Naive thymus-derived CD4-positive, alpha-beta T cell (primary cell): ENCODE measurements around the gene WDR20. TPM values are rescaled to one million over a fixed set of nuclear protein-coding genes. Genes with fewer than 3 reads are reported as not detected.
"Not testable (repeated sequence)": the region's sequence is repeated elsewhere in the genome, so short reads cannot be mapped to it uniquely, and the experiment has no call there.

Source experiments
- ATAC-seq: fragments of 150-1000 bp; cut with Tn5 transposase; 2 replicates; pipeline ENCODE4 v1.10.0; 2021; ENCODE audit warnings: mild to moderate bottlenecking, moderate library complexity
- CTCF ChIA-PET: fragments of 350-600 bp; sonication (Branson Sonifier 250); formaldehyde crosslinking; loops from one replicate; lab custom pipeline; 2021; ENCODE audit warnings: antibody characterized with exemption; lab: Charles Lee
- POLR2A ChIA-PET: fragments of 350-600 bp; sonication (Branson Sonifier 250); formaldehyde crosslinking; loops from one replicate; lab custom pipeline; 2021; ENCODE audit warnings: antibody characterized with exemption, inconsistent platforms; lab: Charles Lee
- DNase-seq, 9 donors: peaks; one replicate each; pipeline versions ENCODE4 v3.0.0 to v3.0.0-alpha.2; 2020 to 2022; ENCODE audit warnings: mixed read lengths in 1 of 9
- H3K27ac ChIP-seq: one replicate; pipeline ENCODE4 v1.7.0; 2013; ENCODE audit warnings: mild to moderate bottlenecking, low read depth, low read length, moderate library complexity
- H3K27me3 ChIP-seq, 2 donors: one replicate each; pipeline ENCODE4 v1.7.0; 2013; ENCODE audit warnings: low read length in 2 of 2, mild to moderate bottlenecking in 2 of 2, moderate library complexity in 2 of 2; ENCODE audit not compliant: control insufficient read depth in 2 of 2, insufficient read depth in 2 of 2
- H3K36me3 ChIP-seq, 3 experiments: 1 replicate in 2 of 3; 2 replicates in 1 of 3; pipeline ENCODE4 v1.7.0; 2013; ENCODE audit warnings: low read length in 3 of 3, mild to moderate bottlenecking in 3 of 3, moderate library complexity in 1 of 3; ENCODE audit not compliant: insufficient read depth in 3 of 3, control insufficient read depth in 2 of 3
- H3K4me1 ChIP-seq, 2 donors: one replicate each; pipeline ENCODE4 v1.7.0; 2013; ENCODE audit warnings: low read length in 2 of 2, mild to moderate bottlenecking in 2 of 2, moderate library complexity in 1 of 2; ENCODE audit not compliant: control insufficient read depth in 2 of 2, insufficient read depth in 2 of 2
- H3K4me3 ChIP-seq: 2 replicates; pipeline ENCODE4 v1.7.0; 2013; ENCODE audit warnings: mild to moderate bottlenecking, low read length
- H3K9me3 ChIP-seq, 3 experiments: 1 replicate in 2 of 3; 2 replicates in 1 of 3; pipeline ENCODE4 v1.7.0; 2013; ENCODE audit warnings: low read length in 3 of 3; ENCODE audit not compliant: control insufficient read depth in 2 of 3
- H3K27ac Mint-ChIP-seq, 9 donors: one replicate each; pipeline ENCODE4 v1.8.0; 2020 to 2022; ENCODE audit warnings: mixed read lengths in 9 of 9, mild to moderate bottlenecking in 8 of 9, moderate library complexity in 5 of 9, inconsistent platforms in 2 of 9
- H3K27me3 Mint-ChIP-seq, 5 donors: one replicate each; pipeline ENCODE4 v1.8.0; 2021 to 2022; ENCODE audit warnings: mixed read lengths in 5 of 5, mild to moderate bottlenecking in 1 of 5
- H3K36me3 Mint-ChIP-seq, 5 donors: one replicate each; pipeline ENCODE4 v1.8.0; 2020 to 2022; ENCODE audit warnings: mixed read lengths in 5 of 5, mild to moderate bottlenecking in 3 of 5, inconsistent platforms in 1 of 5
- H3K4me1 Mint-ChIP-seq, 7 donors: one replicate each; pipeline ENCODE4 v1.8.0; 2020 to 2022; ENCODE audit warnings: mixed read lengths in 7 of 7, mild to moderate bottlenecking in 3 of 7, inconsistent platforms in 1 of 7
- H3K4me3 Mint-ChIP-seq, 10 donors: one replicate each; pipeline ENCODE4 v1.8.0; 2020 to 2022; ENCODE audit warnings: mild to moderate bottlenecking in 10 of 10, mixed read lengths in 10 of 10, moderate library complexity in 6 of 10, inconsistent platforms in 2 of 10
- H3K9me3 Mint-ChIP-seq, 11 donors: one replicate each; pipeline ENCODE4 v1.8.0; 2020 to 2022; ENCODE audit warnings: mixed read lengths in 11 of 11, mild to moderate bottlenecking in 4 of 11, inconsistent platforms in 1 of 11, moderate library complexity in 1 of 11
- intact Hi-C, 2 donors: fragments of 100-400 bp; cut with micrococcal nuclease; formaldehyde crosslinking; loops; one replicate each; pipeline ENCODE4 v1.15.1; 2023
- polyA plus RNA-seq, 2 donors: library from polyadenylated mRNA; unstranded; fragments of 300-500 nt; fragmentation: Illumina TruSeq; gene quantifications; one replicate each; pipeline ENCODE4 v1.2.3, GENCODE V29; 2021
- total RNA-seq, 6 experiments: library from RNA in 5 of 6; stranded (reverse) in 5 of 6; gene quantifications; 1 replicate in 5 of 6; 2 replicates in 1 of 6; pipeline ENCODE4 v1.2.3 and lab custom pipeline; 2021 to 2026

Gene WDR20
- total and polyA plus RNA-seq, 7 experiments from 2014 or later: 9.1 to 67.8 (median 36.1) TPM

DNA sequence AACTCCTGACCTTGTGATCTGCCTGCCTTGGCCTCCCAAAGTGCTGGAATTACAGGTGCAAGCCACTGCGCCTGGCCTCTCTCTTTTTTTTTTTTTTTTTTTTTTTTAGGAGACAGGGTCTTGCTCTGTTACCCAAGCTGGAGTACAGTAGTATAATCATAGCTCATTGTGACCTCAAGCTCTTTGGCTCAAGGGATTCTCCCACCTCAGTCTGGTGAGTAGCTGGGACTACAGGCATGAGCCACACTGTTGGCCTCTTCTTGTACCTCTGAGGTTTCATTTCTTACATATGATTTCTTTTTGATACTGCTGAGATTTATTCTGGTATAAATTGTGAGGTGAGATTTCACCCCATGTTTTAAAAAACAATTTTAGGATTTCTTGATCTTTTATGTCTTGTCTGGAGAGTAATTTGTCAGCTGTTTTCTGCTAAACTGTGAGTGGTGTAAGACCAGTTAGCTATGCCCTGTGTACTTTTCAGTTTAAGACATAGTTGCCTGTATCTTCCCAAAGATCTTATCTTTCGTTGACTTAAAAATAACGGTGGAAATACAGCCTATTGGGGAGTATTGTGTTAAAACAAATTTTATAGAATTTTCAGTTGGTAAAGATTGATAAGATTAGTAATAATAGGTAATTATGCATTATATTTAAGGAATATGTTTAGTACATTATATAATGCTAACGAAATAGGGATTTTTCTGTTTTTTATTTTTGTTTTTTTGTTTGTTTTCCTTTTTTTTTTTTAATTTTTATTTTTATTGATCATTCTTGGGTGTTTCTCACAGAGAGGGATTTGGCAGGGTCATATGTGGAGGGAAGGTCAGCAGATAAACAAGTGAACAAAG lies 31.7 kb downstream of the WDR20 start:
- ATAC-seq: no peak
- no peak overlapping the region for H3K4me3 Mint-ChIP-seq
- H3K9me3 Mint-ChIP-seq: peaks cover 0 to 1% (median 0%) of the 10 kb centered on the region in 11 donors

DNA sequence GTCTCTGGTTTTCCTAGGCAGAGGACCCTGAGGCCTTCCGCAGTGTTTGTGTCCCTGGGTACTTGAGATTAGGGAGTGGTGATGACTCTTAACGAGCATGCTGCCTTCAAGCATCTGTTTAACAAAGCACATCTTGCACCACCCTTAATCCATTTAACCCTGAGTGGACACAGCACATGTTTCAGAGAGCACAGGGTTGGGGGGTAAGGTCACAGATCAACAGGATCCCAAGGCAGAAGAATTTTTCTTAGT lies 32.2 kb downstream of the WDR20 start:
- H3K4me1 ChIP-seq, H3K36me3 ChIP-seq, CTCF ChIA-PET, H3K9me3 ChIP-seq, intact Hi-C loops, H3K27me3 ChIP-seq, H3K27ac ChIP-seq, H3K4me3 Mint-ChIP-seq, ATAC-seq, H3K27me3 Mint-ChIP-seq, DNase-seq, H3K27ac Mint-ChIP-seq, H3K4me3 ChIP-seq, H3K9me3 Mint-ChIP-seq, POLR2A ChIA-PET: not testable (repeated sequence)
- Mint-ChIP-seq H3K36me3 (peaks cover 0 to 15% (median 10%) of the 10 kb centered on the region in 5 donors), H3K4me1 (peaks cover 7 to 57% (median 48%) of the 10 kb centered on the region in 7 donors)

More for the DNA sequence above, 31.7 kb downstream of the WDR20 start:
- Histone ChIP-seq H3K36me3 (peaks cover 0 to 2% (median 0%) of the 10 kb centered on the region in 3 experiments), H3K27ac (no peak overlapping the region), H3K27me3 (no peaks in the 10 kb centered on the region), H3K4me3 (no peak overlapping the region), H3K9me3 (no peaks in the 10 kb centered on the region), H3K4me1 (no peaks in the 10 kb centered on the region)
- ChIA-PET POLR2A (no interaction called here), CTCF (no interaction called here)
- Mint-ChIP-seq H3K27me3 (no peaks in the 10 kb centered on the region), H3K27ac (peak overlapping the region in 1 of 9 donors; percentile 60), H3K4me1 (peaks cover 6 to 57% (median 49%) of the 10 kb centered on the region in 7 donors), H3K36me3 (peaks cover 0 to 20% (median 14%) of the 10 kb centered on the region in 5 donors)
- intact Hi-C loops: no loop called here
- no peak for DNase-seq

DNA sequence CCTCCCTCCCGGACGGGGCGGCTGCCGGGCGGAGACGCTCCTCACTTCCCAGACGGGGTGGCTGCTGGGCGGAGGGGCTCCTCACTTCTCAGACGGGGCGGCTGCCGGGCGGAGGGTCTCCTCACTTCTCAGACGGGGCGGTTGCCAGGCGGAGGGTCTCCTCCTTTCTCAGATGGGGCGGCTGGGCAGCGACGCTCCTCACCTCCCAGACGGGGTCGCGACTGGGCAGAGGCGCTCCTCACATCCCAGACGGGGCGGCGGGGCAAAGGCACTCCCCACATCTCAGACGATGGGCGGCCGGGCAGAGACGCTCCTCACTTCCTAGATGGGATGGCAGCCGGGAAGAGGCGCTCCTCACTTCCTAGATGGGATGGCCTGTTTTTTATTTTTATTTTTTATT lies 33.0 kb downstream of the WDR20 start:
- peaks cover 9 to 57% (median 48%) of the 10 kb centered on the region in 7 donors for H3K4me1 Mint-ChIP-seq
- intact Hi-C loops, H3K27ac ChIP-seq, H3K4me1 ChIP-seq, CTCF ChIA-PET, H3K27me3 Mint-ChIP-seq, DNase-seq, H3K27me3 ChIP-seq, POLR2A ChIA-PET, H3K9me3 Mint-ChIP-seq, H3K4me3 ChIP-seq, H3K27ac Mint-ChIP-seq, H3K9me3 ChIP-seq, ATAC-seq, H3K36me3 ChIP-seq, H3K4me3 Mint-ChIP-seq: not testable (repeated sequence)
- peaks cover 0 to 12% (median 11%) of the 10 kb centered on the region in 5 donors for H3K36me3 Mint-ChIP-seq

DNA sequence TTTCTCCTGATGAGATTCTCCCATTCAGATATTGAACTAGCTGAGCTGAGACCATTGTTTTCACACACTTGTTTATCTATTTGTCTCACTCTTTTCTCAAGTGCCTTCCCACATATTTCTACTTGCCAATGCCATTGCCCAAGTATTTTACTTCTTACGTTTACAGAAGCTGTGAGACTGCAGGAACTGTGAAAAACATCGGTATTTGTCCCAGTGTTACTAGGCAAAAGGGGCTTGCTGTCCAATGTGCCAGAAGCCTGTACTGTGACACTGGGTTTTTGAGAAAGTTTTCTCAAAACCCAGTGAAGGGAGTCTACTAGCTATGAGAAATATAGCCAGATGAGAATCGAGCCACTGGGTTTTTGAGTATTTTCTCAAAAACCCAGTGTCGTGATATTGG lies 37.5 kb downstream of the WDR20 start:
- CTCF ChIA-PET: interaction anchor here (0.6 kb wide), 1 partner anchor 78 kb away, joined by 3 read pairs; no protein-coding TSS in a partner anchor

DNA sequence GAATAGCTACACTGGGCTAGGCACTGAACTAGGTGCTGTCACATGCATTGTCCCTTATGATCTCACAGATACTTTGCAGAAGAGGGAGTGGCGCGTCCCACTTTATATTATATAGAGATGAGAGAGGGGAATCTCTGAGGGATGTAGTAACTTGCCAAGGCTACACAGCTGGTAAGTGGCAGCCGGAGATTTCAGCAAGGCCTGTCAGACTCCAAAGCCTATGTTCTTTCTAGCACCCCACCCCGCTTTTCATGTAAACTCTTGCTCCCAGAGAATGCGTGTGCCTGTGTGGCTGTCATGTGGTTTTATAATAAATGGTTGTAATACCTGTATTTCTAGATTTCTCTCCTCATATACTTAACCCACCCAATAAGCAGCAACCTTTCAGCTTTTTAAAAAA lies 39.1 kb downstream of the WDR20 start:
- H3K4me3 Mint-ChIP-seq: peak overlapping the region in 1 of 10 donors; percentile 8
- DNase-seq (no peak), ATAC-seq (no peak)
- no peak overlapping the region for H3K27ac Mint-ChIP-seq
- Histone ChIP-seq H3K9me3 (no peaks in the 10 kb centered on the region), H3K27me3 (no peaks in the 10 kb centered on the region), H3K4me3 (no peak overlapping the region), H3K27ac (no peak overlapping the region), H3K4me1 (peaks cover 0 to 5% of the 10 kb centered on the region in 2 donors), H3K36me3 (no peaks in the 10 kb centered on the region)
- H3K27me3 Mint-ChIP-seq: no peaks in the 10 kb centered on the region
- ChIA-PET POLR2A (no interaction called here), CTCF (interaction anchor here (1.2 kb wide), 1 partner anchor 17 kb away, joined by 3 read pairs; no protein-coding TSS in a partner anchor)
- no peaks in the 10 kb centered on the region for H3K9me3 Mint-ChIP-seq
- H3K4me1 Mint-ChIP-seq: peaks cover 31 to 87% (median 68%) of the 10 kb centered on the region in 7 donors
- intact Hi-C loops: no loop called here
- H3K36me3 Mint-ChIP-seq: peaks cover 0 to 12% (median 4%) of the 10 kb centered on the region in 5 donors

More for the DNA sequence above, 37.5 kb downstream of the WDR20 start:
- no peak for DNase-seq
- Mint-ChIP-seq H3K27me3 (no peaks in the 10 kb centered on the region), H3K4me1 (peaks cover 22 to 71% (median 54%) of the 10 kb centered on the region in 7 donors), H3K4me3 (no peak overlapping the region), H3K36me3 (peaks cover 0 to 13% (median 4%) of the 10 kb centered on the region in 5 donors), H3K27ac (no peak overlapping the region), H3K9me3 (no peaks in the 10 kb centered on the region)
- H3K36me3 ChIP-seq: no peaks in the 10 kb centered on the region
- H3K4me1 ChIP-seq: peaks cover 0 to 5% of the 10 kb centered on the region in 2 donors
- no peaks in the 10 kb centered on the region for H3K9me3 ChIP-seq
- no peak for ATAC-seq
- no peaks in the 10 kb centered on the region for H3K27me3 ChIP-seq
- POLR2A ChIA-PET: no interaction called here
- H3K27ac ChIP-seq: no peak overlapping the region
- no peak overlapping the region for H3K4me3 ChIP-seq
- intact Hi-C loops: no loop called here

DNA sequence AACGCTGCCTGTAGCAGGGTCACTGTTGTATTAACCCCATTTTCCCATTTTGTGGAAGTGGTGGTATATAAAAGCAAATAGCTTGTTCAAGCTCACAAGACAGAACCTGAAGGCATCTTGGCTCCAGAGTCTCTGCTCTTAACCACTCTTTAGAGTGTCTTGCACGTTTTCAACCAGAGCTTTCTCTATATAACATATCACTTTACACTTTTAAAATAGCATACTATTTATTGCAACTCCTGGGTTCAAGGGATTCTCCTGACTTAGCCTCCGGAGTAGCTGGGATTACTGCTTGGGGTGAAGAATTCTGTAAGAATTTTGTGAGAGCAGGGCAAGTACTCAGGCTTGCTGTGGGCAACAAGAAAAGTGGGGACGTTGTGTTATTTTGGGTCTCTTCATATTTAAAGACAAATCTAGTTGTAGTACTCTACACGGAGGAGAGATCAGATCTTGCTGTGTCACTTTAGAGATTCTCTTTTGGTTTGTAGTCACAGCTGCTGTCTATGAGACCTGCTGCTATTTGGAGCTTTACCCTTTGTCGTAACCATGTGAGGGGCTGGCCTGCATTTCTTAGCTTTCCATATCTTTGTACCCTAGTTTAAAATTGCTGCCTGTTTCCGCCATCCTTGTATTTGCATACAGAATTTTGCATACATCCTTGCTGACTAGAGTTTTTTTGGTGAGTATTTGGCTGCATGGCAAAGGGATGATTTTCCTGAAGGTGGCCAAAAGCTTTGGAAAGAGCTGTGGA lies 40.7 kb downstream of the WDR20 start:
- POLR2A ChIA-PET: no interaction called here
- H3K27ac ChIP-seq: no peak overlapping the region
- Mint-ChIP-seq H3K9me3 (no peaks in the 10 kb centered on the region), H3K27ac (peak overlapping the region in 2 of 9 donors; percentile 17 to 51), H3K4me3 (peak overlapping the region in 1 of 10 donors; percentile 9), H3K4me1 (peaks cover 35 to 93% (median 76%) of the 10 kb centered on the region in 7 donors), H3K27me3 (no peaks in the 10 kb centered on the region), H3K36me3 (peaks cover 0 to 5% (median 2%) of the 10 kb centered on the region in 5 donors)
- ATAC-seq (no peak), DNase-seq (no peak)
- peaks cover 0 to 5% of the 10 kb centered on the region in 2 donors for H3K4me1 ChIP-seq
- no peak overlapping the region for H3K4me3 ChIP-seq
- intact Hi-C loops: no loop called here
- no peaks in the 10 kb centered on the region for H3K27me3 ChIP-seq
- CTCF ChIA-PET: no interaction called here
- no peaks in the 10 kb centered on the region for H3K36me3 ChIP-seq
- H3K9me3 ChIP-seq: no peaks in the 10 kb centered on the region
